Fibroblast of the aortic adventitia (primary cell): ENCODE data around the gene SNX3. TPM values are rescaled to one million over a fixed set of nuclear protein-coding genes. Genes with fewer than 3 reads are reported as not detected.

Source experiments
- DNase-seq: peaks from one replicate; pipeline ENCODE4 v3.0.0-alpha.2; 2010; ENCODE audit warnings: low read depth
- H3K4me3 ChIP-seq: 2 replicates; pipeline ENCODE4 v1.5.1; 2011; ENCODE audit warnings: low read depth, mild to moderate bottlenecking, control low read depth, low read length, moderate library complexity
- total RNA-seq: library from RNA; depleted of rRNA; stranded (reverse); fragments of >200 nt; gene quantifications from 2 replicates; pipeline ENCODE4 v1.2.3, GENCODE V29; 2012; ENCODE audit warnings: low replicate concordance
- TF ChIP-seq, protein P1 (sequence below): IDR thresholded peaks from 2 replicates; pipeline ENCODE4 v1.5.1; 2011; ENCODE audit warnings: mild to moderate bottlenecking, low read length, control low read depth, inconsistent platforms; ENCODE audit not compliant: insufficient read depth

Gene SNX3
- total RNA-seq, 1 donor: 266 TPM

DNA sequence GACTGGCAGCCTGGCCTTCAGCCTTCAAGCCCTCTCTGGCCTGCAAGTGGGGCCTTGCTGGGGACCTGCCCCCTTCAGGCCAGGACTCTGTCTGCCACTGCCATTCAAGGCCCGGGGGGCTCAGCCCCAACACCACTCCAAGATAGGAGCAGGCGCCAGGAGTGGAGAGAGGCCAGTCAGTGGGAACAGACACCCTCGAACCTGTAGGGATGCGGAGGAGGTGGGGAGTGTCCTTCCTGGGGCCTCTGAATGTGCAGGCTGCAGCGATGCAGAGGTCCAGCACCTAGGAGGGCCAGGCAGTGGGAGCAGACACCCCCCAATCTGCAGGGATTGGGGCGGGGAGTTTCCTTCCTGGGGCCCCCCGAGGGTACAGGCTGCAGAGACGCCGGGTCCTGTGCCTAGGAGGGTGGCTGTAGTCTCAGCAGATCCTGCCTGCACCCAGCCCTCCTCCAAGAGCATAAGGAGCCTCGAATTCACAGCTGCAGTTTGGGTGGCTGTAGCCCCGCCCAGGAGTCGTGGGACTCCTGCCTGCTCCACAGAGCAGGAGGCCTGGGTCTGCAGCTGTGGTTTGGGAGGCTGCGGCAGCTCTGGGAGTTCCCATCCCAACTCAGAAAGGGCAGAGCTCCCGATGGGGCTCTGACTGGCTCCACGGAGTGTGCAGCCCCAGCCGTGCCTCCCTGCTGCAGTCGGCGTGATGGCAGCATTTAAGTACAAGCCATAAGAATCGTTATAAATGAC is 61.9 kb downstream of the SNX3 start:
- DNase-seq: no peak
- TF ChIP-seq, protein P1, sequence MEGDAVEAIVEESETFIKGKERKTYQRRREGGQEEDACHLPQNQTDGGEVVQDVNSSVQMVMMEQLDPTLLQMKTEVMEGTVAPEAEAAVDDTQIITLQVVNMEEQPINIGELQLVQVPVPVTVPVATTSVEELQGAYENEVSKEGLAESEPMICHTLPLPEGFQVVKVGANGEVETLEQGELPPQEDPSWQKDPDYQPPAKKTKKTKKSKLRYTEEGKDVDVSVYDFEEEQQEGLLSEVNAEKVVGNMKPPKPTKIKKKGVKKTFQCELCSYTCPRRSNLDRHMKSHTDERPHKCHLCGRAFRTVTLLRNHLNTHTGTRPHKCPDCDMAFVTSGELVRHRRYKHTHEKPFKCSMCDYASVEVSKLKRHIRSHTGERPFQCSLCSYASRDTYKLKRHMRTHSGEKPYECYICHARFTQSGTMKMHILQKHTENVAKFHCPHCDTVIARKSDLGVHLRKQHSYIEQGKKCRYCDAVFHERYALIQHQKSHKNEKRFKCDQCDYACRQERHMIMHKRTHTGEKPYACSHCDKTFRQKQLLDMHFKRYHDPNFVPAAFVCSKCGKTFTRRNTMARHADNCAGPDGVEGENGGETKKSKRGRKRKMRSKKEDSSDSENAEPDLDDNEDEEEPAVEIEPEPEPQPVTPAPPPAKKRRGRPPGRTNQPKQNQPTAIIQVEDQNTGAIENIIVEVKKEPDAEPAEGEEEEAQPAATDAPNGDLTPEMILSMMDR: no peak
- no peak overlapping the region for H3K4me3 ChIP-seq

DNA sequence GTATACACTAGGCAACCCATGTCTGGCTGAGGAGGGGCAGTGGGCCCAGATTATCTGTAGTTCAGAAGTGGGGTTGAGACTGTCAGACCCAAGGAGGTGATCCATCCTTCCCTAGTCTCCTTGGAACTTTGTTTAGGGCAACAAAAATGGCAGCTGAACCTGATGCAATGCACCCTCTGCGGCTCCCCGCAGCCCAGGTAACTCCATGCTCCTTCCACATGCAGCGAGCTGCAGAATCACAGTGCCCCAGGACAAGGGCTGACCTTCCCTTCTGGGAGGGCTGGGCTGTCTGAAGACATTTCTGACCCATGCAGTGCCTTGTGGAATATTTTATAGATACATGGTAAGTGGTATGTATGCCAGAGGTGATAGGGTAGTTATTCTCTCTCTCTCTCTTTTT is 65.6 kb downstream of the SNX3 start:
- DNase-seq: no peak
- TF ChIP-seq, protein P1: no peak
- H3K4me3 ChIP-seq: no peak overlapping the region

DNA sequence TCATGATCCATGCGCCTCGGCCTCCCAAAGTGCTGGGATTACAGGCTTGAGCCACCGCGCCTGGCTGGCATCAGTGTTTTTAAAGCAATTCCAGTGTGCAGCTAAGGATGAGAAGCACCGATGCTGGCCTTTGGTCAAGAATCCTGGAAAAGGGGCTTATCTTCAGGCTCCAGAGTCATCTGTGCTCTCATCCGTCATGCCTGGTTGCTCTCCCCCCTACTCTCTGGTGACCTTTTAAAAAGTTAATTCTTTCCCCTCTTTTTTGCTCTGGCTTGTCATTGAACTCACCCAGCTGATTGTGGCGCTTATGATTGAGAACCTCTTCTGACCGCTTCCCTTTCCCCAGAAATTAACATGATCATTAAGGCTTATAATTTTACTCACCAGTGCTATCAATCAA is 66.3 kb downstream of the SNX3 start:
- H3K4me3 ChIP-seq: no peak overlapping the region
- no peak for DNase-seq
- TF ChIP-seq, protein P1: no peak

DNA sequence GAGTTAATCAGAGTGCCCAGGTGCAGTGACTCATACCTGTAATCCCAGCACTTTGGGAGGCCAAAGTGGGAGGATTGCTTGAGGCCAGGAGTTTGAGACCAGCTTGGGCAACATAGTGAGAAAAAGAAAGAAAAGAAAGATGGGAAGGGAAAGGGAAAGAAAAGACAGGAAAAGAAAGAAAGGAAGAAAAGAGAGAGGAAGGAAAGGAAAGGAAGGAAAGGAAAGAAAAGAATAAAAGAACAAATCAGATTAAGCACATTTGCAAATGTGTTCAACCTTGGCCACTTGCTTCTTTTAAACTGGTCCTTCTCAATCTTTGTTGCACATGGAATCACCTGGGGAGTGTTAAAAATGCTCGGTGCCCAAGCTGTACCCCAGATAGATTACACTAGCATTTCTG is 67.0 kb downstream of the SNX3 start:
- DNase-seq: no peak
- H3K4me3 ChIP-seq: no peak overlapping the region
- TF ChIP-seq, protein P1: no peak

DNA sequence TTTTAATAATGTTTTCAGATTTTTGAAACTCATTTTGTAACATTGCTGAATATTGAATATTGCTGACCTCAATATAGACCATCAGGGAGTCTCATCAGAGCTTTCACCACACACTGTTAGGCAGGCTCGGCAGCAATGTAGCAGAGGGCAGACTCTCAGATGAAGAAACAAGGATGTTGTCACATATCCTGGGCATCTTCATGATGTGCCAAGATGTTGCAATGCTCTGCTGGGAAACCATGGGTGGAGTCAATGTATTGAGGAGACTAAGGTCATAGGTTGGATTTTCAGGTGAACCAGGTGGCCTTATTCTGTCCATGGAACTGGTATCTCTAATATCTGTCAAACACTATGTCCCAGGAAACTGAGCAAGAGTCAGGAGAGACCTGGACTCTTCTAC is 67.7 kb downstream of the SNX3 start:
- no peak for DNase-seq
- TF ChIP-seq, protein P1: no peak

DNA sequence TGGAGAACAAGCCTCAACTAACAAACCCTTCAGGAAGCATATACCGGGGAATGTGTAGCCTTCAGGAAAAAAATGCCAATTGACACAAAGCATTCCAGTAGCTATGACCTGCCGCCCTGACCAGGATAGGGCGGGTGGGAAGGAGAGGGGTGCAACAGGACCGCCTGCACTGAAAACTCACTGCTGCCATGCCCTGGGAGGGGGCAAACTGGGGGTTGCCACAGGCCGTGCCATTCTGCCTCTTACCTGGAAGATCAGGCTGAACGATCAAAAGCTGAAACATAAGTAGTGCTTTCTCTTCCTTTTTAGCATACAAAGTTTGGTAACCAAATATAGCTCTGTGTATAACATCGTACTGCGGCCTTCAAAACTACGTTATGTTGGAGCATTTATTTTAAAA is 73.3 kb downstream of the SNX3 start:
- TF ChIP-seq, protein P1: no peak
- no peak overlapping the region for H3K4me3 ChIP-seq

More for the DNA sequence above, 67.7 kb downstream of the SNX3 start:
- no peak overlapping the region for H3K4me3 ChIP-seq

DNA sequence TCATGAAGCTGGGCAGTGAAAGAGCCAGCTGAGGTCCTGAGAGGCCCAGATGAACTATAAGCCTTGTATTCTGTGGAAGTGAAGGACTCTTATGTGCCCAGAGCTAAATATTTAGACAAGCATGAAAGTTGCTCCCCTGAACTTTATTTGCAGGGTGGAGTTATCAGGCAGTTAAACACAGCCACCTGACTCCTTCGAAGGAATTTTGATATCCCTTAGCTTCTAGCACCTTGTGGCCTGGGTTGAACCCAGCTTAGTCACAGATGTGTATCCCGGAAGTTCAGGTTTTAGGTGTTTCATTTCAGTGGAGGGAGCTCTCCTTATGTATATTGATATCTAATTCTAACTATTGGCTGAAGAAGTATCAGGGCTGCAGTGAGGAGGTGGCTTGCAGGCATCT is 74.6 kb downstream of the SNX3 start:
- DNase-seq: no peak
- TF ChIP-seq, protein P1: no peak
- no peak overlapping the region for H3K4me3 ChIP-seq

More for the DNA sequence above, 73.3 kb downstream of the SNX3 start:
- DNase-seq: no peak
